T-helper 2 cell (primary cell): Measurements from ENCODE around the gene EGR4.
A peak's percentile ranks its signal among the peaks of the same experiment; 100 is the strongest.
"Not testable (repeated sequence)": the region's sequence is repeated elsewhere in the genome, so short reads cannot be mapped to it uniquely, and the experiment has no call there.

Experiments
- DNase-seq, 5 experiments: peaks; one replicate each; pipeline versions ENCODE4 v3.0.0 to v3.0.0-alpha.2; 2012 to 2022

The EGR4 gene

GRCh38 chr2:73263540-73264331 lies 29.6 kb downstream of the EGR4 start:
- DNase-seq, result no peak

- DNase-seq, result not testable (repeated sequence)
Measured at GRCh38 chr2:73262691-73263429, 30.5 kb downstream of the EGR4 start.

- no peak for DNase-seq
Measured at GRCh38 chr2:73262108-73262651, 31.2 kb downstream of the EGR4 start.

GRCh38 chr2:73260338-73260984 lies 32.9 kb downstream of the EGR4 start:
- peak in 1 of 5 experiments; percentile 16 for DNase-seq

GRCh38 chr2:73259704-73260337 lies 33.5 kb downstream of the EGR4 start:
- DNase-seq, result no peak

- DNase-seq, result no peak
Measured at GRCh38 chr2:73259276-73259675, 34.1 kb downstream of the EGR4 start.

- DNase-seq, result no peak
Measured at GRCh38 chr2:73258913-73259215, 34.5 kb downstream of the EGR4 start.

GRCh38 chr2:73258186-73258912 lies 35.0 kb downstream of the EGR4 start:
- DNase-seq, result no peak

- DNase-seq, result peak in 1 of 5 experiments; percentile 17
Measured at GRCh38 chr2:73257425-73258125, 35.8 kb downstream of the EGR4 start.

- DNase-seq, result no peak
Measured at GRCh38 chr2:73257021-73257420, 36.3 kb downstream of the EGR4 start.

GRCh38 chr2:73256618-73256922 lies 36.8 kb downstream of the EGR4 start:
- no peak for DNase-seq

- no peak for DNase-seq
Measured at GRCh38 chr2:73255907-73256617, 37.3 kb downstream of the EGR4 start.

- no peak for DNase-seq
Measured at GRCh38 chr2:73255007-73255644, 38.2 kb downstream of the EGR4 start.

GRCh38 chr2:73254343-73255006 lies 38.9 kb downstream of the EGR4 start:
- DNase-seq, result no peak

- DNase-seq, result no peak
Measured at GRCh38 chr2:73253901-73254300, 39.4 kb downstream of the EGR4 start.

GRCh38 chr2:73253400-73253799 lies 39.9 kb downstream of the EGR4 start:
- no peak for DNase-seq

GRCh38 chr2:73252238-73253027 lies 40.9 kb downstream of the EGR4 start:
- no peak for DNase-seq

GRCh38 chr2:73250872-73251846 lies 42.2 kb downstream of the EGR4 start:
- DNase-seq, result no peak
